HL-60 (cell line): ENCODE measurements around the gene CD58.

Source experiments
- CTCF ChIP-seq: IDR thresholded peaks from one replicate; pipeline ENCODE4 v1.5.1; 2011; ENCODE audit warnings: low read length, control low read depth, inconsistent platforms; ENCODE audit not compliant: insufficient read depth
- POLR2AphosphoS5 ChIP-seq: IDR thresholded peaks from 2 replicates; pipeline ENCODE4 v1.6.1; 2012; ENCODE audit warnings: low read depth
- REST ChIP-seq: IDR thresholded peaks from 2 replicates; pipeline ENCODE4 v1.6.1; 2012; ENCODE audit warnings: low read depth; ENCODE audit not compliant: insufficient replicate concordance
- SPI1 ChIP-seq: IDR thresholded peaks from 2 replicates; pipeline ENCODE4 v1.6.1; 2012; ENCODE audit warnings: low read depth, mild to moderate bottlenecking, borderline replicate concordance

GRCh38 chr1:116521186-116521585 is 49.6 kb downstream of the CD58 start:
- no peak for TF ChIP-seq CTCF
- no peak for TF ChIP-seq POLR2AphosphoS5
- TF ChIP-seq REST: no peak
- no peak for TF ChIP-seq SPI1
